Body of pancreas (tissue), 4 donors: Measurements from ENCODE around the gene GJD2.

Source experiments
- POLR2A ChIP-seq, 3 donors: fragments of 450-650 bp; IDR thresholded peaks; one replicate each; pipeline ENCODE4 v1.6.1; 2016; ENCODE audit warnings: antibody characterized with exemption in 3 of 3, mild to moderate bottlenecking in 2 of 3
- TF ChIP-seq, protein P1 (sequence below), 7 experiments: fragments of 450-650 bp in 4 of 7; fragments of 200-600 bp in 3 of 7; sonication (generic) in 3 of 7; IDR thresholded peaks; one replicate each; pipeline ENCODE4 v1.5.1; 2016 to 2019; ENCODE audit warnings: antibody characterized with exemption in 7 of 7

DNA sequence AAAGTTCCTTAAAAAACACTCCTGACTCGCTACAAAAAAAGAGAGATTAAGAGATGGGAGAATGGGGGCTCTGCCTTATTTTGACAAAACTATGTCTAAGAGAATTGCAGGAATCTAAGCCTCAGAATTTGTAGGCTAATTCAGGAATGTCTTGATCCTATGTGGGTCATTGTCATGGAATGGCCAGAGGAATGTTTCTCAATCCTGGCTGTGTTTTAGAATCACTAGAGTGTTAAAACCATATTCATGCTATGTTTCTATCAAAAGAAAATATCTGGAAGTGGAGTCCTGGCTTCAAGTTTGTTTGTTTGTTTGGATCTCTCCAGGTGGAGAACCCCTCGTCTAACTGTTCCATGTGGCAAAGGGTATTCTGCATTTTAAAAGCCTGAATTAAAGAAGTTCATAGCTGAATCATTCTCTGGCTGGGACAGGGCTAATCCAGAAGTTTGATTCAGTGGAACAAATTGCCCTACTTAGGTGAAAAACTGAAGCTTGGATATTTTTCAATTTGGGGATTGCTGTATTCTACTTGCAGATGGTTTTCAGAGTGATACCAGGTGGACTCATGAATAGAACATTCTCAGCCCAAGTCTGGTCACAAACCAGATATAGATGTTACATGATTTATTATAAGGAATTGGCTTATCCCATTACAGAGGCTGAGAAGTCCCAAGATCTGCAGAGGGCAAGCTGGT lies 28.2 kb downstream of the GJD2 start:
- TF ChIP-seq, protein P1, sequence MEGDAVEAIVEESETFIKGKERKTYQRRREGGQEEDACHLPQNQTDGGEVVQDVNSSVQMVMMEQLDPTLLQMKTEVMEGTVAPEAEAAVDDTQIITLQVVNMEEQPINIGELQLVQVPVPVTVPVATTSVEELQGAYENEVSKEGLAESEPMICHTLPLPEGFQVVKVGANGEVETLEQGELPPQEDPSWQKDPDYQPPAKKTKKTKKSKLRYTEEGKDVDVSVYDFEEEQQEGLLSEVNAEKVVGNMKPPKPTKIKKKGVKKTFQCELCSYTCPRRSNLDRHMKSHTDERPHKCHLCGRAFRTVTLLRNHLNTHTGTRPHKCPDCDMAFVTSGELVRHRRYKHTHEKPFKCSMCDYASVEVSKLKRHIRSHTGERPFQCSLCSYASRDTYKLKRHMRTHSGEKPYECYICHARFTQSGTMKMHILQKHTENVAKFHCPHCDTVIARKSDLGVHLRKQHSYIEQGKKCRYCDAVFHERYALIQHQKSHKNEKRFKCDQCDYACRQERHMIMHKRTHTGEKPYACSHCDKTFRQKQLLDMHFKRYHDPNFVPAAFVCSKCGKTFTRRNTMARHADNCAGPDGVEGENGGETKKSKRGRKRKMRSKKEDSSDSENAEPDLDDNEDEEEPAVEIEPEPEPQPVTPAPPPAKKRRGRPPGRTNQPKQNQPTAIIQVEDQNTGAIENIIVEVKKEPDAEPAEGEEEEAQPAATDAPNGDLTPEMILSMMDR (IDR thresholded peaks at IDR 0.05) = no peak
- TF ChIP-seq POLR2A (IDR thresholded peaks at IDR 0.05) = no peak
